ENCODE data around the gene OPRM1. TPM values are rescaled to one million over a fixed set of nuclear protein-coding genes. Genes with fewer than 3 reads are reported as not detected.

Gene OPRM1
- total RNA-seq, 1 donor from 2014 or later: not detected

DNA sequence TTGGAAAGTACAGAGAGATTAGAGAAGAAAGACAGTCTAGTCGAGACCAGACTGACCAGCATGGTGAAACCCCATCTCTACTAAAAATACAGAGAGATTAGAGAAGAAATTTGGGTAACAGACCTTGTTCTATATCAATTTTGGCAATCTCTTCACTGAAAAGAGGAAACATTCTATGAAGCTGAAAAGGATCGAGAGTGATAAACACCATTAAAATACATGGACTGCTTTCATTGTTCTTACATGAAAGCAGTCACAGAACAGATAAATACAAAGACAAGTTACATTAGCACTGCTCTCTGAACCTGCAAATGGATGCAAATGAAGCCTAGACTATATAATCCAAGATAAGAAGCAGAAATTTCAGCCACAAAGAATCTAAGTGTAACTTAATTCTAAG is 8.4 kb upstream of the OPRM1 start:
- DNase-seq (ENCODE audit: low spot score, unreplicated experiment): no peak
- H3K27ac Mint-ChIP-seq: no peak overlapping the region
- no peaks in the 10 kb centered on the region for H3K36me3 Mint-ChIP-seq (ENCODE audit: insufficient read depth)
- no peak overlapping the region for H3K4me3 Mint-ChIP-seq (ENCODE audit: low read depth)
- TF ChIP-seq, protein P1, sequence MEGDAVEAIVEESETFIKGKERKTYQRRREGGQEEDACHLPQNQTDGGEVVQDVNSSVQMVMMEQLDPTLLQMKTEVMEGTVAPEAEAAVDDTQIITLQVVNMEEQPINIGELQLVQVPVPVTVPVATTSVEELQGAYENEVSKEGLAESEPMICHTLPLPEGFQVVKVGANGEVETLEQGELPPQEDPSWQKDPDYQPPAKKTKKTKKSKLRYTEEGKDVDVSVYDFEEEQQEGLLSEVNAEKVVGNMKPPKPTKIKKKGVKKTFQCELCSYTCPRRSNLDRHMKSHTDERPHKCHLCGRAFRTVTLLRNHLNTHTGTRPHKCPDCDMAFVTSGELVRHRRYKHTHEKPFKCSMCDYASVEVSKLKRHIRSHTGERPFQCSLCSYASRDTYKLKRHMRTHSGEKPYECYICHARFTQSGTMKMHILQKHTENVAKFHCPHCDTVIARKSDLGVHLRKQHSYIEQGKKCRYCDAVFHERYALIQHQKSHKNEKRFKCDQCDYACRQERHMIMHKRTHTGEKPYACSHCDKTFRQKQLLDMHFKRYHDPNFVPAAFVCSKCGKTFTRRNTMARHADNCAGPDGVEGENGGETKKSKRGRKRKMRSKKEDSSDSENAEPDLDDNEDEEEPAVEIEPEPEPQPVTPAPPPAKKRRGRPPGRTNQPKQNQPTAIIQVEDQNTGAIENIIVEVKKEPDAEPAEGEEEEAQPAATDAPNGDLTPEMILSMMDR (IDR thresholded peaks at IDR 0.05; ENCODE audit: unreplicated experiment): no peak
- peaks cover 5% of the 10 kb centered on the region for H3K4me1 Mint-ChIP-seq (ENCODE audit: low read depth)
- H3K27me3 Mint-ChIP-seq: peaks cover 3% of the 10 kb centered on the region
- no peaks in the 10 kb centered on the region for H3K9me3 Mint-ChIP-seq (ENCODE audit: low read depth)

DNA sequence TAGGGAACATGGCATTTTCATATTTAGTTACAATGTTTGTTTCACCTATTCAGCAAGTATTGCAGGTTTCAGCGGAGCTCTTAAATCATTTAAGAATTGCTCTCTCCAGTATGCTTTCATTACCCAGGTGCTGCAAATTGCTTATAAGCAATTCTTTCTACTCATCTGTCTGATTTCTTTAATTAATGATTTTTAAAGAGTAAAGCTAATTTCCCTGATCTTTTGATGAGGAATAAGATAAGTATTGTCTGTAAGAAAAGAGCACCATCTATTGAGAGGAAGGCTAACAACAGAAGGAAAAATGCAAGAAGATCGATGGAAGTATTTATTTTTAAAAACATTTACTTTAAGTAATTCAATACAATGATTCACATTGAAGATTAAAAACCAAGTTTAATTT is 2.0 kb downstream of the OPRM1 start:
- no peak for DNase-seq (ENCODE audit: low spot score, unreplicated experiment)
- Mint-ChIP-seq H3K27ac (no peak overlapping the region), H3K4me1 (ENCODE audit: low read depth) (peaks cover 2% of the 10 kb centered on the region), H3K36me3 (ENCODE audit: insufficient read depth) (no peaks in the 10 kb centered on the region), H3K4me3 (ENCODE audit: low read depth) (no peak overlapping the region), H3K27me3 (peaks cover 42% of the 10 kb centered on the region), H3K9me3 (ENCODE audit: low read depth) (no peaks in the 10 kb centered on the region)
- TF ChIP-seq, protein P1 (IDR thresholded peaks at IDR 0.05; ENCODE audit: unreplicated experiment): no peak

DNA sequence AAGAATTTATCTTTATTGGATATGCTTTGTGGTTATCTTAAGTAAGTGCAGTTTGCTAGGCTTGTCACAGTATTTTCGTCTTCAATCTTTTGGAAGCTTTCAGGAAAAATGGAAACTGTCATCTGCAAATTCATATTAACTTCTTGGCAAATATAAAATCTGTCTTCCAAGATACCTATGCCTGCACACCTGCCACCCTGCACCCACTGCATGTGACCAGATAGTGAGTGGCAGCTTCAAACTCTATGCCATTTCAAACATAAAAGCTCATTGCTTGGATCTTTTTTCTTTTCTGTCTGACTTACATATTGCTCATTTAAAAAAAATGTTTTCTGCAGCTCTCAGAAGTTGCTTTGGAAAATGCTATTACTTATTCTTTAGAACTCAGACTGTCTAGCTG is 14.1 kb downstream of the OPRM1 start:
- TF ChIP-seq, protein P1 (IDR thresholded peaks at IDR 0.05; ENCODE audit: unreplicated experiment): no peak
- Mint-ChIP-seq H3K27ac (no peak overlapping the region), H3K4me3 (ENCODE audit: low read depth) (no peak overlapping the region), H3K36me3 (ENCODE audit: insufficient read depth) (no peaks in the 10 kb centered on the region), H3K9me3 (ENCODE audit: low read depth) (no peaks in the 10 kb centered on the region), H3K27me3 (no peaks in the 10 kb centered on the region), H3K4me1 (ENCODE audit: low read depth) (no peaks in the 10 kb centered on the region)
- no peak for DNase-seq (ENCODE audit: low spot score, unreplicated experiment)

DNA sequence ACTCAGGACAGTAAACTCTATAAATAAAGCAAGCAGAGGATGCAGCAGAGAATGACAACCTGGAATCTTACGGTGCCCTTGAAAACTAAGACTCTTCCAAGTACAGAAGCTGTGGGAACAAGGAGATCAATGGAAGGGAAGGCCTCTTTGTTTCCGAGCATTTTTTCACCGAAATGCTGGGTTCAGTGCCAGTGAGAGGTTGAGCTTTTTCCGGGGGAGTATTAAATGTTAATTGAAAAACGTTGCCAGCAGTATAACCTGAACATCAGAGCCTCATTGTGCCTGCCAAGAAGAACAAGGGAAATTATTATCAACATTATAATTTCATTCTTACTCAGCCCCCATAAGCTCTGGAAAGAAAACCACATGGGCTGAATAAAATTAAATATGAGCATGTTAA is 17.5 kb downstream of the OPRM1 start:
- no peaks in the 10 kb centered on the region for H3K4me1 Mint-ChIP-seq (ENCODE audit: low read depth)
- H3K27ac Mint-ChIP-seq: no peak overlapping the region
- TF ChIP-seq, protein P1 (IDR thresholded peaks at IDR 0.05; ENCODE audit: unreplicated experiment): no peak
- no peaks in the 10 kb centered on the region for H3K36me3 Mint-ChIP-seq (ENCODE audit: insufficient read depth)
- no peaks in the 10 kb centered on the region for H3K27me3 Mint-ChIP-seq
- no peaks in the 10 kb centered on the region for H3K9me3 Mint-ChIP-seq (ENCODE audit: low read depth)
- DNase-seq (ENCODE audit: low spot score, unreplicated experiment): no peak
- no peak overlapping the region for H3K4me3 Mint-ChIP-seq (ENCODE audit: low read depth)

DNA sequence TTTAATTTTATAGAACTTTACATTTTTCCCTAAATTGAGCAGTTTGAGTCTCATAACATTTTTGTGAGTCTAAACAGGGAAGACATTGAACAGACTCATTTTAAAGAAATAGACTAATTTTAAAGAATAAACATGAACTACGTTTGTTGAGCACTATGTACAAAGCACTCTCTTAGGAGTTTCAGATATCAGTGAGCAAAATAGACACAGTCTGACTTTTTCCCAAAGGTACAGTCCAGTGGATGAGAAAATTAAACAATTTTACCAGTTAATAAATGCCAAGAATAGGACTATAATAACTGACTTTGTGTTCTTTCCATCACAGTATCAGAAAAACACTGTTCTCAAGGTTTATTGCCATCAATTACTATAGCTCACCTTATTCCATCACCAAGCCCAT is 18.1 kb downstream of the OPRM1 start:
- TF ChIP-seq, protein P1 (IDR thresholded peaks at IDR 0.05; ENCODE audit: unreplicated experiment): no peak
- no peaks in the 10 kb centered on the region for H3K9me3 Mint-ChIP-seq (ENCODE audit: low read depth)
- no peak for DNase-seq (ENCODE audit: low spot score, unreplicated experiment)
- no peaks in the 10 kb centered on the region for H3K27me3 Mint-ChIP-seq
- no peaks in the 10 kb centered on the region for H3K36me3 Mint-ChIP-seq (ENCODE audit: insufficient read depth)
- H3K4me1 Mint-ChIP-seq (ENCODE audit: low read depth): no peaks in the 10 kb centered on the region
- H3K4me3 Mint-ChIP-seq (ENCODE audit: low read depth): no peak overlapping the region
- H3K27ac Mint-ChIP-seq: no peak overlapping the region
